ENCODE results near the gene TOLLIP.

TOLLIP gene

DNA sequence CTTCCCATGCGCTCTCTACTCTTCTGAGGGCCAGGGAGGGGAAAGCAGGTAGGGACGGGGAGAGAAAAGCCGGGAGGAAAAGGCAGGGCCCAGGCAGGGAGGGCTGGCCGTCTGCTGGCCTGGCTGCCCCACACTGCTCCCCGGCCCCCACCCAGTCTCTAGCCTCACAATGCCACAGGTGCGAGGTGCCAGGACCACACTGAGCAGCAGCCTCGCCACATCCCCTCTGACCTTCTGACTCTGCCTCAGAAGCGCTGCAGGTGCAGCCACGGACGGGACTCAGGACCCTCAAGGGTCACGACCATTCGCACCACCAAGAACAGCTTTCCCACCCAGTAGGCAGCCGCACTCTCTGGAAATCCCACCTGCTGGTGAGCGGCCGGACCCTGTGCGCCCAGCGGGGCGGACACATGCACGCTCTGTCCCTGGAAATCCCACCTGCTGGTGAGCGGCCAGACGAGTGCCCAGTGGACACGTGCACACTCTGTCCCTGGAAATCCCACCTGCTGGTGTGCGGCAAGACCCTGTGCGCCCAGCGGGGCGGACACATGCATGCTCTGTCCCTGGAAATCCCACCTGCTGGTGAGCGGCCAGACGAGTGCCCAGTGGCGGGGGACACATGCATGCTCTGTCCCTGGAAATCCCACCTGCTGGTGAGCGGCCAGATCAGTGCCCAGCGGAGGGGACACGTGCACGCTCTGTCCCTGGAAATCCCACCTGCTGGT lies 20.1 kb downstream of the TOLLIP start:
- H3K4me3 ChIP-seq, result no peak overlapping the region
- no peak overlapping the region for H3K27ac ChIP-seq
- no peak for DNase-seq (ENCODE audit: low spot score)
- TF ChIP-seq, protein P1, sequence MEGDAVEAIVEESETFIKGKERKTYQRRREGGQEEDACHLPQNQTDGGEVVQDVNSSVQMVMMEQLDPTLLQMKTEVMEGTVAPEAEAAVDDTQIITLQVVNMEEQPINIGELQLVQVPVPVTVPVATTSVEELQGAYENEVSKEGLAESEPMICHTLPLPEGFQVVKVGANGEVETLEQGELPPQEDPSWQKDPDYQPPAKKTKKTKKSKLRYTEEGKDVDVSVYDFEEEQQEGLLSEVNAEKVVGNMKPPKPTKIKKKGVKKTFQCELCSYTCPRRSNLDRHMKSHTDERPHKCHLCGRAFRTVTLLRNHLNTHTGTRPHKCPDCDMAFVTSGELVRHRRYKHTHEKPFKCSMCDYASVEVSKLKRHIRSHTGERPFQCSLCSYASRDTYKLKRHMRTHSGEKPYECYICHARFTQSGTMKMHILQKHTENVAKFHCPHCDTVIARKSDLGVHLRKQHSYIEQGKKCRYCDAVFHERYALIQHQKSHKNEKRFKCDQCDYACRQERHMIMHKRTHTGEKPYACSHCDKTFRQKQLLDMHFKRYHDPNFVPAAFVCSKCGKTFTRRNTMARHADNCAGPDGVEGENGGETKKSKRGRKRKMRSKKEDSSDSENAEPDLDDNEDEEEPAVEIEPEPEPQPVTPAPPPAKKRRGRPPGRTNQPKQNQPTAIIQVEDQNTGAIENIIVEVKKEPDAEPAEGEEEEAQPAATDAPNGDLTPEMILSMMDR (IDR thresholded peaks at IDR 0.05), result no peak

DNA sequence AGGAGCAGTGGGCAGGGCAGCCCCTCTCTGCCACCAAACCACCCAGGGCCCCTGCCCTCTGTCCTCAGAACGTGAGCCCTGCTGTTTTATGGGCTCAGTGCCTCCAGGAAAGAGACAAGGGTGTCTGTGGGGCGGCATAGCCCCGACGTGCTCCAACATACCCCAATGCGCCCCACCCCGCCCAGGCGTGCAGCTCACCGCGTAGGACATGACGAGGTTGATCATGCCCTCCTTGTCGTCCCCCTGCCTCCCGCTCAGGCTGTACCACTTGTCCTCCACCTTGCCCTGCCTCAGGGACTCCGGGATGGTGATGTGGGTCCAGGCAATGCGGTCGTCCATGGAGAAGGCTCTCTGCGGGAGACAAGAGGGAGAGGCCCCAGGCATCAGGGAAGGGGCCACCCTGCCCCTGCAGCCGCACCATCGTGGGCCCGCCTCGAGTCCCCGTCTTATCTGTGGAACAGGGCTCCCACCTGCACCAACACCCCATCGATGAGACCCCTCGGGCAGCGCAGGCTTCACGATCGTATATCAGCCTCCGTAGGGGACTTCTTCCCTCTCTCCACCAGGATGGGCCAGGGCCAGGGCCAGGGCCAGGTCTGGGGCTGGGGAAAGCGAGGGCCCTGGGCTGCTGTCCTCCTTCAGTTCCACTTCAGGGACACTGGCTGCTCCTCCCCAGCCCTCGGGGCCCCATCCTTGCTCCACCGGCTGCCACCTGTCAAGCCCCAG lies 20.8 kb downstream of the TOLLIP start:
- no peak for DNase-seq (ENCODE audit: low spot score)
- TF ChIP-seq, protein P1 (IDR thresholded peaks at IDR 0.05), result no peak
- Histone ChIP-seq H3K27ac (no peak overlapping the region), H3K4me3 (no peak overlapping the region)

DNA sequence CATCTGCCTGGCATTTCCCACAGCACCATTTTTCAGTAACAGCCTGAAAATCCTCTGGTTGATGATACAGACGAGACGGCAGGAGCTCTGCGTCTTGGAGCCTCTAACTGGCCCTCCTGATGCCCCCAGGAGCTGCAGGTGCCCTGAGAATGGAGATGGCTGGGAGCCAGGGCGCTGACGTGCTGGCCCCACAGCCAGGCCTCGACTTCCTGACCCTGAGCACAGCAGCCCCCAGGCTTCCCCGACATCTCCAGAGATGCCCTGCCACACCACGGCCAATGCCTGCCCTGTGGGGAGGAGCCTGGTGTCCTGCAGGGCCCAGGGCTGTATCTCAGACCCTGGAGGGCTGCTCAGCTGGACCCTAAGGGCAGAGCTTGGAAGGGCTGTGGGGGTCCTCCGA lies 21.5 kb downstream of the TOLLIP start:
- no peak for DNase-seq (ENCODE audit: low spot score)
- H3K27ac ChIP-seq, result no peak overlapping the region
- TF ChIP-seq, protein P1 (IDR thresholded peaks at IDR 0.05), result no peak
- no peak overlapping the region for H3K4me3 ChIP-seq

DNA sequence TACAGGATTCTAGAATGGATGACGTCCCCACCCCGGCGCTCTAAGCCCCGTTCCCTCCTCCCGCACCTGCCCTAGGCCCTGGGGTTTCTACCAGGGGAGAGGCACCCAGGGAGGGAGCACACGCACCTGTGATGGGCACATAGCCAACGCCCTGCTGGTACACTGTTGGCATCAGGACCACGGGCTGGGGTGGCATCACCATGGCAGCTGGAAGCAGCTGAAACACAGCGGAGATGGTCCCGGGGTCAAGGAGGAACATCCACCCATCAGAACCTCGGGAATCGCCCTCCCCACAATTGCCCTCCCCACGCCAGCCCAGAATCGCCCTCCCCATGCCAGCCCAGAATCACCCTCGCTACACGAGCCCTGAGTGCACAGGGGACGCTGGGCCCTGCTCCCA lies 23.6 kb downstream of the TOLLIP start:
- H3K27ac ChIP-seq, result no peak overlapping the region
- TF ChIP-seq, protein P1 (IDR thresholded peaks at IDR 0.05), result no peak
- H3K4me3 ChIP-seq, result no peak overlapping the region
- no peak for DNase-seq (ENCODE audit: low spot score)

DNA sequence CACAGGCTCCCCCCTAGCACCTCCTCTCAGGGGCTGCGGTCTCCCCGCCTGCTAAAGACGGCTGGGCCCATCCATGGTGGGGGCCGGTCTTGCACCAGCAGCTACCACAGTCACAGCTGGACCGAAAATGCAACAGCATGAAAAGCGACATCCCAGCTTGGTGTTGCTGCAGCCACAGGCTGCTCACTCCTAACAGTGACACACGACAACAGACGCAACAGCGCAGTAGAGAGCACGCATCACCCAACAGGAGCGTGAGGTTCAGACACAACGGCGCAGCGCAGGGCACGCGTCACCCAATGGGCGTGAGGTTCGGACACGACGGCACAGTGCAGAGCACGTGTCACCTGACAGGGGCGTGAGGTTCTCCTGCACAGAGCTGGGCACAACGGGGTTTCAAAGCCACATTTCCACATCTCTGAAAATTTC lies 24.1 kb downstream of the TOLLIP start:
- Histone ChIP-seq H3K27ac (no peak overlapping the region), H3K4me3 (no peak overlapping the region)
- TF ChIP-seq, protein P1 (IDR thresholded peaks at IDR 0.05), result no peak
- DNase-seq (ENCODE audit: low spot score), result no peak

DNA sequence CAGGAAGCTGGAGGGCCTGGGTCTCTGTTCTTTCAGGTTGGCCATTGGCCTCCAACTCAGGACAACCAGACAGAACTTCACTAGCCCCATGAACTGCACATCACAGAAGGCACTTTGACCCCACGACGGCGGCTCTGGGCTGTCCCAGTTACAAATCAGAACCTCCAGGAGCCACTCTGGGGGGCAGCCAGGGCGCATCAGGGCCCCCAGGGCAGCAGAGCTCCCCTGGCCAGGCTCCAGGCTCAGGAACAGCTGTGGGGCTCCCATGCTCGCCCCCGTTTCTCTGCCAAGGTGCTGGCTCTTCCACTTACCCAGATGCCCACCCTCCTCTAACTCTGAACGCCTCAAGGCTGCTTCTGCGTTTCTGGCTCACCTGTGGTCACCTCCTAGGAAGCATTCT lies 25.5 kb downstream of the TOLLIP start:
- DNase-seq (ENCODE audit: low spot score), result no peak
- no peak overlapping the region for H3K4me3 ChIP-seq

More for the DNA sequence above, 25.5 kb downstream of the TOLLIP start:
- TF ChIP-seq, protein P1 (IDR thresholded peaks at IDR 0.05), result no peak
- no peak overlapping the region for H3K27ac ChIP-seq

Measured in coronary artery (tissue), 2 donors.